GM18526 (cell line): ENCODE results near the gene AAK1.

Experiments
- POLR2A ChIP-seq: IDR thresholded peaks from 3 replicates; pipeline ENCODE4 v1.6.1; 2011; ENCODE audit not compliant: insufficient read length; ENCODE audit errors: extremely low read depth

Gene AAK1

DNA sequence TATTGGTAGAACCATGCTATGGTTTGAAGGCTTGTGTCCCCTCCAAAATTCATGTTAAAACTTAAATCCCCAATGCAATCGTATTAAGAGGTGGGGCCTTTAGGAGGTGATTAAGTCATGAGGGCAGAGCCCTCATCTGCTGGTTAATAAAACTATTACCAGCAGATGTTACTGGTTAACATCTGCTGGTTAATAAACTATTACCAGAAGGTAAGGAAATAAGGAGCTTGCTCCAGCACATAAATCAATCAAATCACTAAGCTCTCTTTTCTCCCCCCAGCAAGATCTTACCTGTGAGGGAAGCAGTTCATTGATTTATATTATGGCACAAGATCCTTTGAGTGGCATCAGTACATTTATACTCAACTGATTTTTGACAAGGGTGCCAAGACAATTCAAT is 96.9 kb downstream of the AAK1 start:
- no peak for TF ChIP-seq POLR2A

DNA sequence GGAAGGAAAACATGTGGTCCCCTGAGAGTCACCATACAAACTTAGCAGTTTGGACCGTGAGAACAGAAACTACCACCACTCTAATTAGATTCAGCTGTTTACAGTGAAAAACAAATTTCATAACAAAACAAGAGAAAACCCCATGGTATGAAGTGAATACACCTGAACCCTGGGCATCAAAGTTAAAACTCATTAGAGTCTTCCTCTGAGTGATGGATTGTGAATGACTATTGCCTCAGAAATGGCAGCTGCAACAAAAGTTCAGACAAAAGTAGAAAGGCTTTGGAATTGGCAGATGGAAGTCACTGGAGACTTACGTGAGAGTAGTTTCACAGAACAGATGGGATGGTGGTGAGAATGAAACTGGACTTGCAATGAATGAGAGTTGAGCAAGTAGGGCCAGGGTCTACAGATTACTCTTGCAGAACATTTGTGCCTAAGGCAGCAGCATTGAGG is 98.0 kb downstream of the AAK1 start:
- no peak for TF ChIP-seq POLR2A

DNA sequence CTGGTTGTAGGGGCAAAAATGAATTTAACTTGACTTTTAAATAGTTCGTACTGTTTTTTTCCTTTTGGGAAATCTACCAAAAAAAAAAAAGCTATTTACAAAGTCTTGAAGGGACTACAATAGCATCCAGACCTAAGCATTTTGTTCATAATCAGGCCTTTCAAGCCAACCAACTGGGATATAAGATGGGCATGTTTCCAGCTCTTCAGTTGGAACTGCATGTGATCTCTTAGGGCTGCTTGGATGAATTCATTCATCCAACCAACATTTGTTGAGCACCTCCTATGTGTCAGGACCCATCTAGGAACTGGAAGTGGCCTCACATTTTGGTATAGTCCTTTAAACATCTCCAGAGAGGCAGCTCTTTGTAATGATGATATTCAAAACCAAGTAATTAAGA is 98.6 kb downstream of the AAK1 start:
- no peak for TF ChIP-seq POLR2A

DNA sequence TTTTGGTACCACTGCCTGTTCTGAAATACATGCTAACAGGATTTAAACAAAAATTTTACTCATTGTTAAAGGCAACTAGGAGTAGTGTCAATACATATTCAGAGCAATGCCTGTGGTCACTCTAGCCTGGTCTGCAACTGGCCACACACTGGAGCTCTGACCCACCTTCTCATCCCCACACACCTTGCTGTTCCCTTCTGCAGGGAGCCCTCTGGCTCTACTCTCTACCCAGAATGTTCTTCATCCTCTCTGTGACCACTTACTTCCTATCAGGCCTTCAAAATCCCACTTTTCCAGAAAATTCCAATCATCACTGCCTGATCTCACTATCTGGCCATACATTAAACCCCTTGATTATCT is 104.0 kb downstream of the AAK1 start:
- TF ChIP-seq POLR2A, result no peak

DNA sequence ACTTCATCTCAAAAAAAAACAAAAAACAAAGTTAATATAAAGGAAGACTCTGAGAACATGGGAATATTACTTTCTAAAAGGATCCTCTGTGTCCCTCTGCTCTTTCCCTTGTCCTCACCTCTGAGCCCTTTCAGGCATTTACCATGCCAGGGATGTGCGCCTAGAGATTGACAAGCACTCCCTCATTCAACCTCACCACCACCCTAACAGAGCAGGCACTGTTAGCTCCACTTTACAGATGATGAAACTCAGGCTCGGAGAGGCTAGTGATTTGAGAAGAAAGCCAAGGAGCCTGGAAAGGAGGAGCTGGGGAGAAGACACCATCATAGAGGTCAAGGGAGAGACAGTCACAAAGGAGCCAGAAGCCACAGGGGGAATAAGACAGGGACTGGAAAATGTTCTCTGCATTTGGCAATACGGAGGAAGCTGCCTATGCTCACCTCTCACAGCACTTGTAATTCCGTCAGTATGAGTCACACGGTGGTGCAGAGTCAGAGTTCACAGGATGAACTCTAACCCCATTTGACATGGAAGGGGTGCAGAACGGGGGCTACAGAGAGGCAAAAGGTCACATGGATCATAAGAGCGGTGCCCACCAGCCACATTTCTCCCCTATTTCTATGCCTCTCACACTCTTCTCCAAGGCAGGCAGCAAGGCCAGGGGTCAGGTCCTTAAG is 104.5 kb downstream of the AAK1 start:
- no peak for TF ChIP-seq POLR2A

DNA sequence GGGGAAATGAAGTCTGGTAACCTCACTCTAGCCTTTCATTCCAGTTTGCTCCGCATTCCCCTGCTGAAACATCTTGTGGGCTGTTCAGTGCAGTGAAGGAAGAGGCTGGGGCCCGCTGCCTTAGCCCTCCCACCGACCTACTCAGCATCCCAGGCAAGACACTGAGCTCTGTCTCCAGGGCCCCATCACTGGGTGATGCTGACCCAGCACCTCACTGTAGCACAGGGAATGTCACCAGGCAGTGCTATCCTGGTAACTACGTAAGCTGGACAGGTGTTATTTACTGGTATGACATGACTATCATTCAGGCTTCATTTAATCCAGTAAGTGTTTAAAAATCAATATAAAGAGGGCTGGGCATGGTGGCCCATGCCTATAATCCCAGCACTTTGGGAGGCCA is 105.3 kb downstream of the AAK1 start:
- no peak for TF ChIP-seq POLR2A

DNA sequence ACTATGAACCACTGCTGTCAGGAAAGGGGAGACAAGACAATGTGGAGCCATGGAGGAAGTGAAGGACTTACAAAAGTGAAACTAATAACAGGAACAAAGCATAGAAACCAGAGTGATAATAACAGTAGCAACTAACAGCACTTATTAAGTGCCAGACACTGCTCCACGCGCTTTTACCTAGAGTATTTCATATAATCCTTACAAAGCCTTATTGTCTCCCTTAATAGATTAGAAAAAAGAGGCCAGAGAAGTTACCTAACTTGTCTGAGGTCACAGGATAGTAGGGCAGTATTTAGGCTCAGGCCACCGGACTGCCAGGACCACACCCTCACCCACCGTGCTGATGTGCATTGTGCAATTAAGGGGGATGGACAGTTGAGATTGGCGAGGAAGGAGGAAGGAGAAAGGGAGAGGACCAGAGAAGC is 107.7 kb downstream of the AAK1 start:
- no peak for TF ChIP-seq POLR2A

DNA sequence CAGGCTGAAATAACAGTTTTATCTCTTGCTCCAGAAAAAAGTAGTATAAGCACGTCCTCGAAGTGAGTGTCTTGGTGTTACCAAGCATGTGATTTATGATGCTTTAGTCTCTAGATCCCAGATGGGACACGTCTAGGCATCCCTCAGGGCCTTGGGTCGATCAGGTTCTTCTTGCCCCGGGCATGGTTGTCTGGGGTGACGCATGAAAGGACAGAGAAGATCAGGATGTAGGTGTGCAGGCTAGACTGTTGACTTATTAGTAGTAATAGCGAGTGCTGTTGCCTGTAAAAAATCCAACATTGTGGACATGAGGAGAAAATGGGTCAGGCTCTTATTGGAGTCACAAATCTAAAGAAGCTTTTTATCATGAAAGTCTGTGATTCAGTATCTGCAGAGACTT is 112.4 kb downstream of the AAK1 start:
- no peak for TF ChIP-seq POLR2A

DNA sequence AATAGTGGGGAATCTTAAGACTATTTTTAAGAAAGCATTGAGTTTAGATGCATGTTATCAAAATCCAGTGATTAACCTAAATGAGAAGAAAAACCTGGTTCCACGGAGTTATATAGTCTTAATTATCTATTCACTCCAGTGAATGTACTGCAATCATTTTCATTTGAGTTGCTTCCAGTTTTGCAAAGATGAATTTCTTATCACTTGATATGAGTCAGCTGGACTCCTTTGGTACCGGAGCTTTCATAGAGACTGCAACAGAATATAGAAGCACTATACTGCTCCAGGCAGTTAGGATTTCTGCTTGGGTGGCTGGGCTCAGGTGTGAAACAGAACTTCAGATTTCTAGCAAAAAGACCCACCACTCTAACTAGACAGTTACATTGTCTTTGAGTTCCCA is 114.1 kb downstream of the AAK1 start:
- no peak for TF ChIP-seq POLR2A

DNA sequence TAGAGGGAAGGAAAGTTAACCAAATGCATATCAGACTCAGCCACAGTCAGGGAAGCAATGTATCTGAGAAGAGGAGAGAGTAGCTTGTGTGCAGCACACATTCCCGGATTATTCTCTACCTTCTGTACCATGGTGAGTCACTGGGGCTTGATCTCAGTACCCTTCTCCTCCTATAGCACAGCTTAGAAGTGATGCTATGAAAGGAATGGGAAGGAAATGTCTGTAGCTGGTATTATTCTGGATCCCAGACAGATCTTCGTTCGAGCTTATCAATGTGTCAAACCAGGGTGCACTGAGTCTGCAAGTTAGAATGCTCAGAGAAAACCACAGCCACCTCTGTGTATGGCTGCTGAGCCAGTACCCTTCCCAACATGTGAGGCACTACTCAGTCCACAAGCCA is 118.3 kb downstream of the AAK1 start:
- no peak for TF ChIP-seq POLR2A

DNA sequence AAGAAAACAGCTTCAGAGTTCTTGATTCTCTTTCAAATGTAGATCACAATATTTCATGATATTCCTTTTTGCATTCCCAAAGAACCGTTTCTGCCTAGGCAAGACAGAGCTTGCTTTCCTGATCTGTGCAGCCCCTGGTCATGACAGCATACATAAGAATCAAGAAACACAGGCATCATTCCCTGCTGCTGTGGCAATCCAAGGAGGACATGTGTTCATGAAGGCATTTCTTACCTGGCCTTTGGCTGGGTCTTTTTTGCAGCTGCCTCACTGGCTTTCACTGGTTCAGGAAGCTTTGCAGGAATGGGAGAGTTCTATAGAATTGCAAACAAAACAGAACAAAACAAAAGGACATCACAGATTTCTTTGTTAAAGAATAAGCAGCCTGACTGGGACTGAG is 118.7 kb downstream of the AAK1 start:
- TF ChIP-seq POLR2A, result no peak

DNA sequence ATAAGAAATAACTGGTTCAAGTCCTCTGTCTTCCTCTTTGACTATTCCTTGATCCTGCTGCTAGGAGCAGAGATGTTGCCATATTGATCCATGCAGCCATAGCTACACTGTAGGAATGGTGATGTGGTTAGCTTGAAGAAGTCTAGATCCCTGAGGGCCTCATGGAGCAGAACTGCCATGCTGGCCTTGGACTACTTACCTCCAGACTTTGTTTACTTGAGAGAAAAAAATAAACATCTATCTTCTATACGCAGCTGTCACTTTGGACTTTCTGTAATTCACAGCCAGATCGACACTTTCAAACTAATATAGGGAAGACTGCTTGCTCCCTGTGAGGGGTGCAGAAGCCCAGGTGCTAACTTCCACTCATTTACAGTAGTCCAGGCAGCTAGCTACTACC is 121.8 kb downstream of the AAK1 start:
- TF ChIP-seq POLR2A, result no peak

DNA sequence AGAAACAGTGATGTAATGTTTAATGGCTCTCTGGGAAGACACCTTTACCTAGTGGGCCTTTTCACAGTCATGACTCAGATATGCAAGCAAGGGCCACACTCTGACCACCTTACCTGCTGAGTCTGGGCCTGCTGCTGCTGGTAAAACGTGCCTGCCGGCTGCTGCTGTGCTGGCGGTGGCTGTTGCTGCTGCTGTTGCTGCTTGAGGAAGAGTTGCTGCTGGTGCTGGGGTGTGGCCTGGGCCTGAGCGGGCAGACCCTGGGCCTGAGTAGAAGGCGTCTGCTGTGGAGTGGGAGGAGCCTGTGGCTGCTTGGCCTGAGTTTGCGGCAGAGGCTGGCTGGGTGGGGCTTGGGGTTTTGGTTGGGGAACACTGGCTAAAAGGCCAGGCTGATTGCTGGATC is 124.7 kb downstream of the AAK1 start:
- no peak for TF ChIP-seq POLR2A

DNA sequence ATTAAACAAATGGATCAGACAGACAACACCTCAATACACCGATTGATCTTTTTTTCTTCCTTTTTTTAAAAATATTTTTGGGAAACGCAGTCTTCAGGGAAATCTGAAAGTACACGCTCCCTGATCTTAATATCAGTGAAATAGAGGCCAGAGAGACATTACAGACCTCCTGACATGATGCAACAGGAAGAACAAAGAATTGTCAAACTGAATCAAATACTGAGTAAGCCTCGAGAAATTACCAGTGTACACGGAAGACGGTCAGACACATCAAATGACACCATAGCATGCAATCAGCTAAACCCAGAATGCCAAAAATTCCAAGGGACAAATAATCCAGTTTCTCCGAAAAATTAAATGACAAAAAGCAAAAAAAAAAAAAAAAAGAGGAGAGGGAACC is 126.1 kb downstream of the AAK1 start:
- no peak for TF ChIP-seq POLR2A

DNA sequence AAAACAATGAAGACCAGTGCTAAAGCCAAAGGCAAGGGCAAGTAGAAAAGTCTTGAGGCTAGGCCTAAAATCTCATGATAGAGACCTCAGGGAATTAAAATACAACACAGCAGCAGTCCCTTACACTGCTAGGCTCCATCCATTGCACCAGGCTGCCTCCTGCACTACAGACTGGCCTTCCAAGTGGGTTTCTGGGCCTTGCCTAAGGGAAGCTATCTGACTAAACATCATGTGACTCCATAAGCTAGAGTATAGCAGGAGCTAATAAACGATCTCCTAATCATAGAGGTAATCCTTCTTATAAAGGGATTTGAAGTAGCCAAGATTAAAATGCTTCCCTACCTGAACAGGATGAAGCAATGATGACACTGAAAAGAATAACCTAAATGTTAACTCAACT is 128.7 kb downstream of the AAK1 start:
- no peak for TF ChIP-seq POLR2A

DNA sequence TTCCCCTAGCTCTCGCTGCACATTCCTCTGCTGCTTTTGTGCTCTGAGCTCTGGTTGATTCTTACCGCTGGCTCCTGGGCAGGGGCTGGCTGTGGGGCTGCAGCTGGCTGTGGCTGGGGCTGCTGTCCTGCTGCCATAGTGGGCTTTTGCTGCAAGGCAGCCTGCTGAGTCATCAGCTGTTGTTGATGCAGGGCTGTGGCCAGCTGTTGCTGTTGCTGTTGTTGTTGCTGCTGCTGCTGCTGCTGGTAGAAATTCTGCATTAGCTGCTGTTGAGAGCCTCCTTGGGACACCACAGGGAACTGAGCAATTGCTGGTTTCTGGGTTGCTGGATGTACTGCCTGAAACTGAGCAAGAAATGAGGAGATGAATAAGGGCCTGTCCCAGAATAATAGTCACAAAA is 129.1 kb downstream of the AAK1 start:
- no peak for TF ChIP-seq POLR2A

DNA sequence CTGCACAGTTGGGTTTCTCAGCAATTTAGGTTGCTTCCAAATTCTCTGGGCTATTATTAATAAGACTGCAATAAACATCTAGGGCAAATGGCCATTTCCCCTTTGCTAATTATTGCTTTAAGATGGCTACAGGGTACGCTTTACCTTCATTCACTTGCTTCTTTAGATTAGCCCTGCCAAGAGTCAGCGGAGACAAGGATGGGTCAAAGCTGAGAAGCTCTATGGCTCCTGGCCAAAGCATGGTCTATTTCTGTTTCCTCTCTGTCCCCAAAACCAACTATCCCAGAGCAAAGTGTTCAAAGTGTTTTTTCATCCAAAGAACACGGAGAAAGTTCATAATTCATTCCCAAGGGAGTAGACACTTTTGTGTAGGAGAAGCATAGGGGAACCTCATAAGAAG is 131.1 kb downstream of the AAK1 start:
- TF ChIP-seq POLR2A, result no peak
